Amniotic epithelial cell (primary cell): ENCODE results near the gene DMXL1.

Experiments used
- DNase-seq: peaks from one replicate; pipeline ENCODE4 v3.0.0-alpha.2; 2010; ENCODE audit warnings: low read depth

Gene DMXL1

GRCh38 chr5:119070828-119071560 is at the start of gene DMXL1:
DMXL1 (plus strand) TSS chr5:119071087; CDS start chr5:119071570, 483 bp downstream.
- peak; percentile 99 for DNase-seq

- DNase-seq, result no peak
These were observed 49.6 kb upstream of the DMXL1 start for GRCh38 chr5:119021149-119021732.

GRCh38 chr5:119022017-119022745 is 48.7 kb upstream of the DMXL1 start:
- peak; percentile 54 for DNase-seq

GRCh38 chr5:119022773-119023172 is 48.1 kb upstream of the DMXL1 start:
- DNase-seq, result no peak

GRCh38 chr5:119028575-119028974 is 42.3 kb upstream of the DMXL1 start:
- no peak for DNase-seq

- DNase-seq, result no peak
These were observed 39.6 kb upstream of the DMXL1 start for GRCh38 chr5:119031011-119031886.

- peak; percentile 23 for DNase-seq
These were observed 39.0 kb upstream of the DMXL1 start for GRCh38 chr5:119031905-119032304.

GRCh38 chr5:119032656-119033055 is 38.2 kb upstream of the DMXL1 start:
- no peak for DNase-seq

GRCh38 chr5:119033135-119033534 is 37.8 kb upstream of the DMXL1 start:
- DNase-seq, result no peak

GRCh38 chr5:119036101-119036762 is 34.7 kb upstream of the DMXL1 start:
- DNase-seq, result peak; percentile 77

- peak; percentile 32 for DNase-seq
These were observed 33.2 kb upstream of the DMXL1 start for GRCh38 chr5:119037496-119038215.

GRCh38 chr5:119048246-119048645 is 22.6 kb upstream of the DMXL1 start:
- no peak for DNase-seq

GRCh38 chr5:119049824-119050449 is 20.9 kb upstream of the DMXL1 start:
- peak; percentile 84 for DNase-seq

GRCh38 chr5:119054101-119054500 is 16.8 kb upstream of the DMXL1 start:
- no peak for DNase-seq

- peak; percentile 77 for DNase-seq
These were observed 15.6 kb upstream of the DMXL1 start for GRCh38 chr5:119055294-119055693.

- no peak for DNase-seq
These were observed 11.8 kb upstream of the DMXL1 start for GRCh38 chr5:119058979-119059529.

GRCh38 chr5:119059740-119060255 is 11.1 kb upstream of the DMXL1 start:
- DNase-seq, result no peak

GRCh38 chr5:119063579-119064379 is 7.1 kb upstream of the DMXL1 start:
- peak; percentile 98 for DNase-seq

- DNase-seq, result no peak
These were observed 3.4 kb upstream of the DMXL1 start for GRCh38 chr5:119067450-119067849.
